HFFc6 (cell line): ENCODE results near the gene FLRT1. TPM values are rescaled to one million over a fixed set of nuclear protein-coding genes. Genes with fewer than 3 reads are reported as not detected.

Source experiments
- DNase-seq: peaks from one replicate; pipeline ENCODE4 v3.0.0-alpha.2; 2018
- H3K27ac Mint-ChIP-seq: 2 replicates; pipeline ENCODE4 v1.8.0; 2020; ENCODE audit warnings: mild to moderate bottlenecking, mixed read lengths
- H3K27me3 Mint-ChIP-seq: 2 replicates; pipeline ENCODE4 v1.8.0; 2021; ENCODE audit warnings: mild to moderate bottlenecking, moderate library complexity, mixed read lengths; ENCODE audit not compliant: insufficient read depth
- H3K36me3 Mint-ChIP-seq: 2 replicates; pipeline ENCODE4 v1.8.0; 2021; ENCODE audit warnings: low read depth, mixed read lengths
- H3K4me1 Mint-ChIP-seq: 2 replicates; pipeline ENCODE4 v1.8.0; 2020; ENCODE audit warnings: low read depth, mixed read lengths
- H3K4me3 Mint-ChIP-seq: 2 replicates; pipeline ENCODE4 v1.8.0; 2020; ENCODE audit warnings: mild to moderate bottlenecking, moderate library complexity, mixed read lengths
- H3K9me3 Mint-ChIP-seq: 2 replicates; pipeline ENCODE4 v1.8.0; 2020; ENCODE audit warnings: mild to moderate bottlenecking, mixed read lengths
- CTCF ChIP-seq: fragments of 200-600 bp; sonication (generic); IDR thresholded peaks from 2 replicates; pipeline ENCODE4 v1.5.0; 2021; ENCODE audit warnings: antibody characterized with exemption, mild to moderate bottlenecking
- total RNA-seq, 6 experiments: library from RNA; stranded (reverse); fragmentation: NEBNext Ultra II Directional; extraction: Animal tissue kit (Norgen Biotek cat#: 25700); gene quantifications; 2 replicates in 1 of 6; 3 replicates in 5 of 6; pipeline ENCODE4 v1.2.3, GENCODE V29; 2021

FLRT1 gene
- total RNA-seq, 6 experiments from 2014 or later: 0.07 to 0.38 (median 0.30) TPM; not detected in 1

- no peak for DNase-seq
- Mint-ChIP-seq H3K27ac (no peak overlapping the region), H3K36me3 (no peaks in the 10 kb centered on the region)
Measured at GRCh38 chr11:64026575-64027205, 9.0 kb upstream of the FLRT1 start.

GRCh38 chr11:64027651-64028397 is 7.9 kb upstream of the FLRT1 start:
- Mint-ChIP-seq H3K36me3 (no peaks in the 10 kb centered on the region), H3K9me3 (no peaks in the 10 kb centered on the region), H3K4me1 (peaks cover 5% of the 10 kb centered on the region; the same call in 1 of the 2 replicates), H3K27me3 (peaks cover 13% of the 10 kb centered on the region), H3K4me3 (no peak overlapping the region), H3K27ac (no peak overlapping the region)
- no peak for TF ChIP-seq CTCF
- DNase-seq: no peak

More at GRCh38 chr11:64026575-64027205, 9.0 kb upstream of the FLRT1 start:
- no peaks in the 10 kb centered on the region for H3K9me3 Mint-ChIP-seq
- peaks cover 4% of the 10 kb centered on the region; the same call in 1 of the 2 replicates for H3K4me1 Mint-ChIP-seq
- TF ChIP-seq CTCF: no peak
- H3K4me3 Mint-ChIP-seq: no peak overlapping the region
- peaks cover 12% of the 10 kb centered on the region for H3K27me3 Mint-ChIP-seq

GRCh38 chr11:64028398-64029115 is 7.2 kb upstream of the FLRT1 start:
- DNase-seq: no peak
- H3K27me3 Mint-ChIP-seq: peaks cover 13% of the 10 kb centered on the region
- no peaks in the 10 kb centered on the region for H3K36me3 Mint-ChIP-seq
- no peak for TF ChIP-seq CTCF
- no peaks in the 10 kb centered on the region for H3K9me3 Mint-ChIP-seq
- H3K4me1 Mint-ChIP-seq: peaks cover 5% of the 10 kb centered on the region; the same call in 1 of the 2 replicates
- H3K4me3 Mint-ChIP-seq: no peak overlapping the region
- H3K27ac Mint-ChIP-seq: no peak overlapping the region

- Mint-ChIP-seq H3K4me3 (no peak overlapping the region), H3K36me3 (no peaks in the 10 kb centered on the region), H3K4me1 (peaks cover 5% of the 10 kb centered on the region; the same call in 1 of the 2 replicates), H3K27me3 (peaks cover 13% of the 10 kb centered on the region), H3K27ac (no peak overlapping the region), H3K9me3 (no peaks in the 10 kb centered on the region)
- no peak for TF ChIP-seq CTCF
- no peak for DNase-seq
Measured at GRCh38 chr11:64029773-64030172, 6.0 kb upstream of the FLRT1 start.

GRCh38 chr11:64031001-64031400 is 4.7 kb upstream of the FLRT1 start:
- Mint-ChIP-seq H3K27ac (no peak overlapping the region), H3K27me3 (peaks cover 19% of the 10 kb centered on the region), H3K36me3 (no peaks in the 10 kb centered on the region), H3K4me3 (no peak overlapping the region), H3K9me3 (no peaks in the 10 kb centered on the region), H3K4me1 (peaks cover 5% of the 10 kb centered on the region; the same call in 1 of the 2 replicates)
- DNase-seq: no peak
- TF ChIP-seq CTCF: no peak
